NCI-H1105 treated with DMSO at 0.1 percent for 48 hours (cell line): ENCODE measurements around the gene NECAP2.

ENCODE experiments used
- DNase-seq: peaks from one replicate; lab custom pipeline; 2025; lab: John Stamatoyannopoulos, UW

NECAP2 gene

GRCh38 chr1:16440470-16441281, at the start of gene NECAP2:
Gene NECAP2 (plus strand): TSS chr1:16440724. CDS start chr1:16440762, 38 bp downstream.
- DNase-seq: peak; percentile 92

- DNase-seq: no peak
Measured at GRCh38 chr1:16391411-16391810, 49.1 kb upstream of the NECAP2 start.

GRCh38 chr1:16392740-16393569, 47.6 kb upstream of the NECAP2 start:
- DNase-seq: no peak

- no peak for DNase-seq
Measured at GRCh38 chr1:16393570-16394521, 46.7 kb upstream of the NECAP2 start.

GRCh38 chr1:16394977-16395376, 45.5 kb upstream of the NECAP2 start:
- no peak for DNase-seq

- peak; percentile 32 for DNase-seq
Measured at GRCh38 chr1:16396591-16396990, 43.9 kb upstream of the NECAP2 start.

- no peak for DNase-seq
Measured at GRCh38 chr1:16397120-16397519, 43.4 kb upstream of the NECAP2 start.

GRCh38 chr1:16398371-16398953, 42.1 kb upstream of the NECAP2 start:
- DNase-seq: no peak

- DNase-seq: no peak
Measured at GRCh38 chr1:16402742-16403141, 37.8 kb upstream of the NECAP2 start.

- no peak for DNase-seq
Measured at GRCh38 chr1:16405441-16405840, 35.1 kb upstream of the NECAP2 start.

GRCh38 chr1:16406868-16407267, 33.7 kb upstream of the NECAP2 start:
- no peak for DNase-seq

- no peak for DNase-seq
Measured at GRCh38 chr1:16409536-16410152, 30.9 kb upstream of the NECAP2 start.

GRCh38 chr1:16410803-16411202, 29.7 kb upstream of the NECAP2 start:
- no peak for DNase-seq

GRCh38 chr1:16413191-16413590, 27.3 kb upstream of the NECAP2 start:
- no peak for DNase-seq

GRCh38 chr1:16418823-16419425, 21.6 kb upstream of the NECAP2 start:
- DNase-seq: no peak

- no peak for DNase-seq
Measured at GRCh38 chr1:16420424-16421118, 20.0 kb upstream of the NECAP2 start.

- DNase-seq: no peak
Measured at GRCh38 chr1:16421201-16421600, 19.3 kb upstream of the NECAP2 start.

GRCh38 chr1:16422041-16422440, 18.5 kb upstream of the NECAP2 start:
- DNase-seq: no peak

- no peak for DNase-seq
Measured at GRCh38 chr1:16425125-16426025, 15.1 kb upstream of the NECAP2 start.
